K562 (cell line): ENCODE data around the gene MCU. TPM values are rescaled to one million over a fixed set of nuclear protein-coding genes. Genes with fewer than 3 reads are reported as not detected.

Experiments used
- ARID3A ChIP-seq: IDR thresholded peaks from 2 replicates; pipeline ENCODE4 v1.6.1; 2012; ENCODE audit warnings: low read depth, low read length, improper control_type of control experiment, borderline replicate concordance
- BCL6 ChIP-seq: fragments of 250-450 bp; sonication (Bioruptor Pico); IDR thresholded peaks from 2 replicates; pipeline ENCODE4 v1.4.0; 2020
- CEBPG ChIP-seq, 3 experiments: fragments of 200-800 bp in 1 of 3; sonication (Bioruptor generic) in 1 of 3; sonication (generic) in 1 of 3; formaldehyde crosslinking in 1 of 3; IDR thresholded peaks in 2 of 3; conservative IDR thresholded peaks in 1 of 3; 2 replicates each; pipeline versions ENCODE4 v1.6.1 to v1.8.0; 2016 to 2022; ENCODE audit warnings: missing compliant biosample characterization in 2 of 3, missing genetic modification characterization in 2 of 3, mild to moderate bottlenecking in 1 of 3, missing genetic modification reagents in 1 of 3
- EGR1 ChIP-seq: fragments of 450-650 bp; conservative IDR thresholded peaks from 2 replicates; pipeline ENCODE4 v1.6.1; 2017; ENCODE audit warnings: mild to moderate bottlenecking
- HNRNPL ChIP-seq: fragments of 200-400 bp; formaldehyde crosslinking; IDR thresholded peaks from 2 replicates; pipeline ENCODE4 v1.6.1; 2017; ENCODE audit warnings: low read depth, mild to moderate bottlenecking, low read length
- MCM5 ChIP-seq: fragments of 450-650 bp; IDR thresholded peaks from 2 replicates; pipeline ENCODE4 v1.6.1; 2016; ENCODE audit warnings: low read depth
- PHTF2 ChIP-seq: fragments of 250-450 bp; sonication (Bioruptor Pico); IDR thresholded peaks from 2 replicates; pipeline ENCODE4 v1.5.0; 2021; ENCODE audit warnings: mild to moderate bottlenecking
- RAD21 ChIP-seq, 2 experiments: fragments of 250-450 bp in 1 of 2; fragments of 450-650 bp in 1 of 2; sonication (Bioruptor Pico) in 1 of 2; formaldehyde crosslinking in 1 of 2; IDR thresholded peaks in 1 of 2; conservative IDR thresholded peaks in 1 of 2; 2 replicates each; pipeline versions ENCODE4 v1.4.0 to v1.8.0; 2020 to 2022; ENCODE audit warnings: mild to moderate bottlenecking in 2 of 2, moderate library complexity in 1 of 2
- SMC3 ChIP-seq: conservative IDR thresholded peaks from 2 replicates; pipeline ENCODE4 v1.6.1; 2011; ENCODE audit warnings: low read depth, low read length, improper control_type of control experiment; ENCODE audit not compliant: insufficient read depth
- TRIM25 ChIP-seq: fragments of 450-650 bp; IDR thresholded peaks from 2 replicates; pipeline ENCODE4 v1.7.0; 2016; ENCODE audit warnings: borderline replicate concordance
- TSHZ1 ChIP-seq: fragments of 250-450 bp; sonication (Bioruptor Pico); IDR thresholded peaks from 2 replicates; pipeline ENCODE4 v1.4.0; 2020; ENCODE audit warnings: mild to moderate bottlenecking, moderate library complexity
- ZBTB26 ChIP-seq: fragments of 450-650 bp; formaldehyde crosslinking; IDR thresholded peaks from 2 replicates; pipeline ENCODE4 v1.4.0; 2022; ENCODE audit warnings: missing genetic modification characterization
- ZBTB9 ChIP-seq: fragments of 450-650 bp; formaldehyde crosslinking; IDR thresholded peaks from 2 replicates; pipeline ENCODE4 v1.4.0; 2020; ENCODE audit warnings: mild to moderate bottlenecking, moderate library complexity
- ZFP36 ChIP-seq: fragments of 150-350 bp; IDR thresholded peaks from 2 replicates; pipeline ENCODE4 v1.6.1; 2018; ENCODE audit warnings: low read length, low read depth; ENCODE audit not compliant: partially characterized antibody
- ZKSCAN3 ChIP-seq: fragments of 250-450 bp; sonication (Bioruptor Pico); IDR thresholded peaks from 2 replicates; pipeline ENCODE4 v1.4.0; 2020
- polyA plus RNA-seq, 8 experiments: library from polyadenylated mRNA; depleted of rRNA in 4 of 8; stranded (reverse) in 5 of 8; unstranded in 3 of 8; fragments of >200 nt; fragmentation: Nextera tagmentation in 2 of 8; fragmentation: Illumina TruSeq in 1 of 8; extraction: Ambion mirVana in 2 of 8; extraction: Trizol in 1 of 8; gene quantifications; 2 replicates each; pipeline versions ENCODE4 v1.2.1 to v1.2.3, GENCODE V29; 2011 to 2014; ENCODE audit warnings: inconsistent platforms in 1 of 8, missing spikeins in 1 of 8
- total RNA-seq, 7 experiments: library from RNA; depleted of rRNA in 6 of 7; stranded (reverse); fragments of >200 nt in 6 of 7; fragmentation: Illumina TruSeq in 2 of 7; extraction: Trizol in 2 of 7; gene quantifications; 2 replicates each; pipeline versions ENCODE4 v1.2.1 to v1.2.3, GENCODE V29; 2011 to 2021; ENCODE audit warnings: low replicate concordance in 1 of 7

Gene MCU
- total and polyA plus RNA-seq, 9 of the 15 experiments (the other 6 are each of a cell fraction or from before 2014, with no cell fraction given) = 8.2 to 88.8 (median 21.3) TPM

- TF ChIP-seq TSHZ1 (CRISPR knock-in tag) (no peak), MCM5 (no peak), ZBTB26 (CRISPR knock-in tag) (no peak), ZKSCAN3 (no peak), EGR1 (no peak), BCL6 (CRISPR knock-in tag) (no peak), PHTF2 (CRISPR knock-in tag) (no peak), ZFP36 (no peak), ARID3A (0 out of 2 replicates have a peak, but pooled peaks have one; percentile 49), CEBPG (CRISPR knock-in tag; IDR thresholded peaks at IDR 0.05) (no peak), CEBPG (tag; conservative IDR thresholded peaks at IDR 0.05 in 1 of 2, IDR thresholded peaks at IDR 0.05 in 1 of 2) (no peak), RAD21 (CRISPR knock-in tag; conservative IDR thresholded peaks at IDR 0.05 in 1 of 2, IDR thresholded peaks at IDR 0.05 in 1 of 2) (peak in 1 of 2 experiments; percentile 64; a peak in 3 of 4 replicates), SMC3 (0 out of 2 replicates have a peak, but pooled peaks have one; percentile 30), ZBTB9 (CRISPR knock-in tag) (no peak), HNRNPL (no peak), TRIM25 (no peak)
Measured at GRCh38 chr10:72694476-72695369, 2.8 kb downstream of the MCU start (continued).
